ENCODE results near the gene TRABD2B.

The TRABD2B gene

DNA sequence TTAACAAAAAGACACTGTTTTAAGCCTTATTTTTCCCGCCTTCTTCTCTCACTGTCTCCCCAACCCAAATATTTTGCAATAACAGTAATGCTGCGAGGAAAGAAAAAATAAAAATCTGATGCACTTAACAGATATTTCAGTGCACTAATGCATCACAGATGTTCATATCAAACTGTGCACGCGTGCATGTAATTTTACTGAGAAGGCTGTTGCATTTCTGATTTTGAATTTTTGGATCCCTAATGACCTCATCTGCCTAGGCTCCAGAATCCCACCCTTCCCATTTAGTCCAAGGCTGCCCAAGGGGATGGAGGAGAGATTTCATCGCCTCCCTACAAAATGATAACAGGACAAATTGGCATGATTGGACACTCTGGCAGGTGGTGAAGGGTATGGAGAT is 5.5 kb downstream of the TRABD2B start:
- no peak for DNase-seq

DNA sequence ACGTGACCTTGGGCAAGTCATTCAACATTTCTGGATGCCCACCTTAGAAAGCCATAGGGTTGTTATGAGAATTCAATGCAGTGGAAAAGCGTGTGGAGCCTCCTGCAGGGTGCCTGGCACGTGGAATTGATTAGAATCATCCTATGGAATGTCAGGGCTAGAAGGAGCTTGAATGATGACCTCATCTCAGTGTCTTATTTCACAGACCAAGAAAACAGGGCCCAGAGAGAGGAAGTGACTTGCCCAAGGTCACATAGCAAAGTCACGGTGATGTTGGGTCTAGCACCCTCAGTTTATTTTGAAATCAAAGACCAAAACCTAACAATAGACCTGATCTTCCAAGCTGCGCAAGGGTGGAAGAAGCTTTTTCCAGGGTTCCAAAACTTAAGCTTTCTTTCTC is 6.0 kb downstream of the TRABD2B start:
- DNase-seq, result no peak

DNA sequence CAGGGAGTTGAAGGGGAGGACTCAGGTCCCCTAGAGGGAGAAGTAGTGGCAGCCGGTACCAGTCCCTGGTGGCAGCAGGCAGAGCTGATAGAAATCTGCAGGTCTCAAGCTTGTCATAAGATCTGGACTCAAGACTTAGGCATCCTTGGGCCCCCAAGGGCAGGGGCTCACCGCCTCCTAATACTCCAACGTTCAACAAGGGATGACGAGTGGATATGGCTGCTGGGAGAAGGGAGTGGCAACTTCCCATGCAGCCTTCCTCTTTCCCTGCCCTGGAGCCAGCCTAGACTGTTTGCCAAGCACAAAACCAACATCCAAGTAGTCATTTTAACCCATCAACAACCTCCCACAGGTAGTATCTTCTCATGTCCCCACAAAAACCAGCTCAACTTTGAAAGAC is 6.9 kb downstream of the TRABD2B start:
- DNase-seq, result no peak

DNA sequence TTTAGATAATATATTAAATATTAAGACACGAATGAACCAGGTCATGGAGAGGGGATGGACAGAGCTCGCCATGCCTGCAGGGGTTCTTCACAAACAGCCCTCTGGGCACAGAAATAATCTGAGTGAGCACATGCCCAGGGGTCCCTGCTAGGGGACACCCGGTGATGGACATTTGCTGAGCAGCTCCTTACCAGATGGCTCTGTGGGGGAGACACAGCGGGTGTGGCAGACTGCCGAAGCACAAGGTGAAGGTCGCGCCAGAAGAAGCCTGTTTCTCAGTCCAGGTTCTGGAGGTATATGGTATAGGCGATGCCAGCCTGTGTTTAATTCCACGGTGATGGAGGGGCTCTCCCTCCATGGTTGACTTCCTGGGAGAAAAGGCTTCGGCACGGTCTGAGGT is 9.6 kb downstream of the TRABD2B start:
- DNase-seq, result no peak

DNA sequence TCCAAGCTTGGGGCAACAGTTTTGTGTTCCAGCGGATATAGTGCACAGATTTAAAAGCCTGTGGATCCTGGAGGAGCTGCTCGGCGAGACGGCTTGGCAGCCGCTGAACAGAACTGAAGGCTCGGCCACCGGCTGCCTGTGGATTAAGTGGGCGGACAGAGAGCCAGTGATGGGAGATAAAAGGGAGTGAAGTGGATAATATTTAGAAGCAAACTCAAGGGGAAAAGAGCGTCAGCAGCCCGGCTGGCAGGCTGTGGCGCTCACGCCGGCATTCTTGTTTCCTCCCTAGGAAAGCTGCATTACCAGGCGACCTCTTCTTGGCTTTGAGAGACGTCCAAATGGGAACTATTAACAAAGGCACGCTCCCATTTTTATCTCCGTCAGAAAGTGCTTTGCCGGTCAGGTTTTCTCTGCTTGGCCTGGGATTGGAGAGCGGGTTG is 10.4 kb downstream of the TRABD2B start:
- no peak for DNase-seq

- no peak for DNase-seq
Measured at GRCh38 chr1:47985018-47985417, 12.2 kb downstream of the TRABD2B start.

DNA sequence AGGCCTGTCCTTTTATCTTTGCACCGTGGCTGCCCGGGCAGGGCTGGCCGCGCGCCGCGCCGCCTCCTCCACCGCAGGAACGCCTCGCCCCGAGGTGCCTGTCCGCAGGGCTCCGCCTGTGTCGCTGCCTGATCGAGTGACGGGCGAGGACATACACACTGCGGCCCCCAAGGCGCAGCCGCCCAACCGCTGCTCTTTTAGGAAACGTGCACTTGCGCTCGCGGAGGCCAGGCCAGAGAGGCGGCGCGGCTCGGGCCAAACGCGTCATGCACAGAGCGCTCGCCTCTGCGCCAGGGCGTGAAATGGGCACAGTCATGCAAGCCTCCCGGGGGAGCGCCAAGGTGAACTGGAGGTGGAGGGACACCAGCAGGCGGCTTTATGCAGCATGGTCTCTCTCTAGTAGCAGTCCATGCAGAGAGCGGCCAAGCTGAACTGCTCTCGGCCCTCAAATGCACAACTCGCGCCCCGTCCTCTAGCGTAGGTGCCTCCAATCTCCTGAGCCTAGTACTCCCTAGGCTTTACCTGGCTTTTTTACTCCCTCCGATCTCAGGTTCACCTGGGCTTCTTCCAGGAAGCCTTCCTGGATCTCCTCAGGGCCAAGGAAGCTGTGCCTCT is 12.9 kb downstream of the TRABD2B start:
- no peak for DNase-seq

- DNase-seq, result no peak
Measured at GRCh38 chr1:47983691-47984090, 13.5 kb downstream of the TRABD2B start.

DNA sequence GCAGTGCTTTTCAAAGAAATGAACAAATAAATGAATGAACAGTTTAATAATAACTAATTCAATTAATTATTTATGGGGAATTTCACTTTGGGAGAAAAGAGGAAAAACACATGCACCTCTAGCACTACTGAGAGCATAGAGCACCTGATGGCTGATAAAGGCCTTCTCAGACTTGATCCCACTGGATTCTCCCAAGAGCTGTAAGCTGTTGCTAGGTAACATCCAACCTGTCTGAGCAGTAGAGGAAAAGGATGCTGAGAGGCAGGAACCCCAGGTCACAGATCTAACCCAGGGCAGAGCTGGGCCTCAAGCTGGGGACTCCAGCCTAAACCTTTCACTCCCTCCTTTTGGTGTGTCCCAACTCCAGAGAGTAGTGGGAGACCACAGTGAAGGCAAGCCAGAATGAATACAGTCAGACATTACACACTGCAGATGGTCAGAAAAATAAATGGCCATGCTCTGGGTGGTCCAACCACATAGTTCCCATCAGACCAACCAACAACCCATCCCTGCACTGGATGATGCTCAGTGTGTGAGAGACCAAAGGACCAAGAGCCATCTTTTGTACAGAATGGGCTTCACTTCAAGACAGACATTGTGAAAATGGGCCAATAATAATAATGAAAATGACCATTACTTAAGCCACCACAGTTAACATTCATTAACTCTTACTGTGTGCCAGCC is 15.4 kb downstream of the TRABD2B start:
- DNase-seq, result no peak

DNA sequence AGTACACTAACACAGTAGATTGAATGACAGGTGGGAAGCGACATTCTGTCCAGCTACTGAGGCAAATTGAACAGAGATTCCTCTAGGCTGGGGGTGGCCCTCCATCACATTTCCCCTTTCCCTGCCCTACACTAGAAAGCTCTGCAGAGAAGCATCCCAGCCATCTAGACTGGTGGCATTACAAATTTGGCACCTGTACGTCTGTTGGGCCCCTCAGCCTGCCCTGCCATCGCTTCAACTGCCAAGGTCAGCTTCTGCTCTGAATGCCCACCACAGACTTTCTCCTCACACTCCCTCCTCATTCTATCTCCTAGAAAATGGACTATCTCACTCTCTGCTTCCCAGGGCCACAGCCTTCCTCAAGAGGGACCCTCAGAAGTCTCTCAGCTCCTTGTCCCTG is 16.7 kb downstream of the TRABD2B start:
- no peak for DNase-seq

GRCh38 chr1:47979724-47980123 is 17.5 kb downstream of the TRABD2B start:
- DNase-seq, result no peak

GRCh38 chr1:47978486-47978885 is 18.7 kb downstream of the TRABD2B start:
- DNase-seq, result no peak

DNA sequence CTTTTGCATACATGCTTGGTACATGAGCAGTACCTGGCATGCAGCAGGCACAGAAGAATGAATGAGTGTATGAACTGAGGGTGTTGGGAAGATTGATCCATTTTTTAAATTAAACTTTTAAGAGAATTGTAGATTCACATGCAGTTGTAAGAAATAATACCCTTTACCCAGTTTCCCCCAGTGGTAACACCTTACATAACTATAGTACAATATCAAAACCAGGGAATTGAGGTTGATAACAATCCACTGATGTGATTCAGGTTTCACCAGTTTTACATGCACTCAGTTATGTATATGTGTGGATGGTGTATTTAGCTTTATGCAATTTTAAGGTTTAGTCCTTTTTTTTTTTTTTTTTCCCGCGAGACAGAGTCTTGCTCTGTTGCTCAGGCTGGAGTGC is 20.5 kb downstream of the TRABD2B start:
- no peak for DNase-seq

DNA sequence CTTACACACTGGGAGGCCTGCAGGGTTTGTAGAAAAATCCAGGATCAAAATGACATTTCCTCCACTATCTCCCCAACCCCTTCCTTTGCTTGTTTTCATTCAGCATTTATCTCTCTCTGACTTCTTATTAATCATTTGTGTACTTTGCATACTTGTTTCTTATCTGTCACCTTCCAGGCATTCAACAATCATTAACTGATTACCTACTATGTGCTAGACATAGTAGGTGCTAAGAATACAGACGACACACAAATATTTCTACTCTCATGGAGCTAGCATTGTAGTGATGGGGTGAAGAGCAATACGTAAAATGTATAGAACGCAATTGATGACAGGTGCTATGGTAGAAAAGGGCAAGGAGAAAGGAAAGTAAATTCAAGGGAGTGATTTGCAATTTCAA is 20.9 kb downstream of the TRABD2B start:
- DNase-seq, result no peak

DNA sequence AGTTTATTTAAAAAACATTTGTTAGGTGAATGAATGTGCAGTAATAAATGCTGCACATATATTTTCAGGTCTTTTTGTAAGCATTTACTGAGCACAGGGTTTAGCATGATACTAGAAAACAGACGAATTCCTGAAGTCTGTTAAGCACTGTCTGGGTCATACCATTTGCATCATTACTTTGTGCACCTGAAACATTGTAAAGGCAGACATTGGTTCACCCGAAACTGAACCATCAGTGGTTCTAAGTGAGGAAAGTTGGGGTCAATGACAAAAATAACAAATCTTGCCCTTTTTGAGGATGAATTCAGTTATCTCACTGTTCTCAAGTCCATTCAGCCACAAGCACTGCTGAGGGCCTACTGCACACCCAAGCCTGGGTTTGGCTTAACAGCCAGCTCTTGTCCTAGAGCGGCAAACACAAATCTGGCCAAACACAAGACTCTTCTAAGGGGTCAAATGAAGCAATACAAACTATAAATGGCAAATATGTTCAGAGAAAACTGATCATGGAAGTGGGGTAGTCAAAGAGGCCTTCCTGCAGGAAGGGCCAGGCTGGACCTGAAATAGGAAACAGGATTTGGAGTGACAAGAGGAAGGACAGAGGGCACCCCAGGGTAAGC is 21.8 kb downstream of the TRABD2B start:
- DNase-seq, result no peak

- DNase-seq, result no peak
Measured at GRCh38 chr1:47972864-47973432, 24.2 kb downstream of the TRABD2B start.

- DNase-seq, result no peak
Measured at GRCh38 chr1:47971385-47972160, 25.6 kb downstream of the TRABD2B start.

GRCh38 chr1:47970882-47971281 is 26.3 kb downstream of the TRABD2B start:
- no peak for DNase-seq

DNA sequence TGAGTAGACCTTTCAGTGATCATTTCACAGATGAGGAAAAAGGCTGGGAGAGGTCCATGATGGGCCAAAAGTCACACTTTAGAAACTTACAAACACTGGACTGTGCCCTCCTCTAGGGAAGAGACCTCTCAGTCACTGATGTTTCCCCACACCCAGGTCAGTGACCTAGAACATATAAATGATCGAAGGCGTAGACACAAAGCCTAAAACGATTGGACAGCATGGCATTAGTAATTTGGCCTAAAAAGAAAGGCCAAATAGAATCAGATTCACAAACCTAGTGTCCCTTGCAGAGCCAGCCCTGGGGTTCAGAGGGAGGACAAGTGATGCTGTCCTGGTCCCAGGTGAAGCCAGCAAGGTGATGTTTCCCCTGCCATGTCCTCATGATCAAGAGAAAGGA is 27.7 kb downstream of the TRABD2B start:
- DNase-seq, result no peak

- no peak for DNase-seq
Measured at GRCh38 chr1:47968556-47968888, 28.7 kb downstream of the TRABD2B start.

GRCh38 chr1:47967864-47968555 is 29.2 kb downstream of the TRABD2B start:
- no peak for DNase-seq

DNA sequence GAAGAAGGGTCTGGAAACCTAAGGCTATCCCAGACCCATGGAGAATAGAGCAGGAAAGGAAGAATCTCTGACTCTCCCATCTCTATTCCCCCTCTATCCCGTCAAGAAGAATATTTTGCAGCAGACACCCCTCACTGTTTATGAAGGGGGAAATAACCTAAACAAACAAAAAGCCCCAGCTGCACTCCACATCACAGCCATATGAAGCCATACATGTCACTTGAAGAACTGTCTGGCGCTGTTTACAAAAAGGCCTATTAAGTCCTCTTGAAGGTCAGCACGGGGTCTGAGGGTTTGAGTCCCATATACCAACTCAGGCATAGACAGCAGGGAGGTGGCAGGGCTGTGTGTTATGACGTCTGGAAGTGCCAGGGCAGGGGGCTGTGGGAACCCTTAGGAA is 31.4 kb downstream of the TRABD2B start:
- no peak for DNase-seq

DNA sequence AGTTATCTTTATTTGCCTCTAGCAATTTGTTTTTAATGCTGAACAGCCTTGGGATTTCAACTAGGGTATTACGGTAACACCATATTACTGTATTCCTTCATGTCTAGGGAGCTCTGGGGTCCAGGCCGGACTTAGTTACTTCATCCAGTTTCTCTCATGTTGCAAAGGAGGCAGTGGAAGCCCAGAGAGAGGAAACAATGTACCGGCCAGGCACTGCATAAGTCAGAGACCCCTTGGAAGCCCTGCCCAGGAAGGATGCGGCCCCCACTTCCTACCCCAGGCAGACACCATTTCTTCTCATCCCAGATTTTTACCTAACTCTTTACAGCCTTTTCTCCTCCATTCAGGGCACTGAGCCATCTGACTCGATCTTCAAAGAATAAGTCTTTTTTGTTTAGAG is 32.5 kb downstream of the TRABD2B start:
- DNase-seq, result no peak

Data from effector CD8-positive, alpha-beta T cell (primary cell).